HUES6 (cell line): Measurements from ENCODE around the gene TRPV4.

Source experiments
- H3K27ac ChIP-seq: 2 replicates; pipeline ENCODE4 v1.7.0; 2013; ENCODE audit warnings: low read depth, mild to moderate bottlenecking, low read length, inconsistent platforms
- H3K27me3 ChIP-seq: 2 replicates; pipeline ENCODE4 v1.6.1; 2013; ENCODE audit warnings: low read length; ENCODE audit not compliant: control insufficient read depth, insufficient read depth
- H3K36me3 ChIP-seq: 2 replicates; pipeline ENCODE4 v1.6.1; 2013; ENCODE audit warnings: low read length; ENCODE audit not compliant: control insufficient read depth, insufficient read depth
- H3K4me1 ChIP-seq: 2 replicates; pipeline ENCODE4 v1.6.1; 2013; ENCODE audit warnings: low read length; ENCODE audit not compliant: control insufficient read depth, insufficient read depth
- H3K4me3 ChIP-seq: 2 replicates; pipeline ENCODE4 v1.5.1; 2013; ENCODE audit warnings: low read depth, low read length
- H3K9ac ChIP-seq: one replicate; pipeline ENCODE4 v1.6.1; 2013; ENCODE audit warnings: mild to moderate bottlenecking, low read length
- H3K9me3 ChIP-seq: 2 replicates; pipeline ENCODE4 v1.6.1; 2013; ENCODE audit warnings: low read depth, low read length; ENCODE audit not compliant: control insufficient read depth, insufficient read depth

The TRPV4 gene

GRCh38 chr12:109827080-109827479 is 6.1 kb downstream of the TRPV4 start:
- H3K4me1 ChIP-seq: peaks cover 19% of the 10 kb centered on the region

GRCh38 chr12:109824731-109825130 is 8.5 kb downstream of the TRPV4 start:
- no peak overlapping the region for H3K4me3 ChIP-seq
- no peaks in the 10 kb centered on the region for H3K36me3 ChIP-seq
- no peak overlapping the region for H3K9ac ChIP-seq
- no peaks in the 10 kb centered on the region for H3K9me3 ChIP-seq
- no peak overlapping the region for H3K27ac ChIP-seq
- peaks cover 12% of the 10 kb centered on the region for H3K4me1 ChIP-seq
- H3K27me3 ChIP-seq: no peaks in the 10 kb centered on the region

More at GRCh38 chr12:109827080-109827479, 6.1 kb downstream of the TRPV4 start:
- Histone ChIP-seq H3K4me3 (no peak overlapping the region), H3K36me3 (no peaks in the 10 kb centered on the region), H3K9ac (no peak overlapping the region), H3K9me3 (no peaks in the 10 kb centered on the region), H3K27me3 (no peaks in the 10 kb centered on the region), H3K27ac (no peak overlapping the region)

GRCh38 chr12:109822951-109823411 is 10.2 kb downstream of the TRPV4 start:
- H3K27me3 ChIP-seq: no peaks in the 10 kb centered on the region
- H3K9me3 ChIP-seq: no peaks in the 10 kb centered on the region
- H3K27ac ChIP-seq: no peak overlapping the region
- H3K4me1 ChIP-seq: peaks cover 12% of the 10 kb centered on the region
- H3K4me3 ChIP-seq: no peak overlapping the region
- no peak overlapping the region for H3K9ac ChIP-seq
- H3K36me3 ChIP-seq: no peaks in the 10 kb centered on the region

- no peak overlapping the region for H3K27ac ChIP-seq
- no peaks in the 10 kb centered on the region for H3K27me3 ChIP-seq
- no peak overlapping the region for H3K9ac ChIP-seq
- H3K4me1 ChIP-seq: peaks cover 12% of the 10 kb centered on the region
- no peaks in the 10 kb centered on the region for H3K9me3 ChIP-seq
- H3K4me3 ChIP-seq: no peak overlapping the region
- no peaks in the 10 kb centered on the region for H3K36me3 ChIP-seq
Measured at GRCh38 chr12:109822416-109822815, 10.8 kb downstream of the TRPV4 start.

- peaks cover 12% of the 10 kb centered on the region for H3K4me1 ChIP-seq
- no peaks in the 10 kb centered on the region for H3K27me3 ChIP-seq
- H3K4me3 ChIP-seq: no peak overlapping the region
- H3K27ac ChIP-seq: no peak overlapping the region
- H3K9ac ChIP-seq: no peak overlapping the region
- H3K36me3 ChIP-seq: no peaks in the 10 kb centered on the region
- H3K9me3 ChIP-seq: no peaks in the 10 kb centered on the region
Measured at GRCh38 chr12:109821968-109822367, 11.2 kb downstream of the TRPV4 start.

- H3K27ac ChIP-seq: no peak overlapping the region; the same call in 1 of the 2 replicates
- H3K36me3 ChIP-seq: no peaks in the 10 kb centered on the region
- H3K4me1 ChIP-seq: peaks cover 12% of the 10 kb centered on the region
Measured at GRCh38 chr12:109820816-109821381, 12.3 kb downstream of the TRPV4 start.

GRCh38 chr12:109818905-109819500 is 14.2 kb downstream of the TRPV4 start:
- Histone ChIP-seq H3K27me3 (no peaks in the 10 kb centered on the region), H3K9ac (no peak overlapping the region), H3K36me3 (peaks cover 4% of the 10 kb centered on the region), H3K27ac (no peak overlapping the region), H3K4me3 (no peak overlapping the region), H3K4me1 (peaks cover 12% of the 10 kb centered on the region), H3K9me3 (no peaks in the 10 kb centered on the region)

More at GRCh38 chr12:109820816-109821381, 12.3 kb downstream of the TRPV4 start:
- no peaks in the 10 kb centered on the region for H3K27me3 ChIP-seq
- H3K4me3 ChIP-seq: no peak overlapping the region
- no peak overlapping the region for H3K9ac ChIP-seq
- H3K9me3 ChIP-seq: no peaks in the 10 kb centered on the region

- Histone ChIP-seq H3K4me1 (peaks cover 12% of the 10 kb centered on the region), H3K27ac (no peak overlapping the region), H3K9ac (no peak overlapping the region), H3K27me3 (no peaks in the 10 kb centered on the region), H3K9me3 (no peaks in the 10 kb centered on the region), H3K4me3 (no peak overlapping the region), H3K36me3 (peaks cover 10% of the 10 kb centered on the region)
Measured at GRCh38 chr12:109818253-109818652, 14.9 kb downstream of the TRPV4 start.

GRCh38 chr12:109817627-109818231 is 15.5 kb downstream of the TRPV4 start:
- peaks cover 7% of the 10 kb centered on the region for H3K4me1 ChIP-seq

GRCh38 chr12:109816870-109817269 is 16.3 kb downstream of the TRPV4 start:
- peaks cover 15% of the 10 kb centered on the region for H3K36me3 ChIP-seq
- H3K9ac ChIP-seq: no peak overlapping the region
- no peaks in the 10 kb centered on the region for H3K9me3 ChIP-seq
- H3K27me3 ChIP-seq: no peaks in the 10 kb centered on the region
- H3K4me1 ChIP-seq: no peaks in the 10 kb centered on the region
- no peak overlapping the region for H3K27ac ChIP-seq
- H3K4me3 ChIP-seq: no peak overlapping the region

More at GRCh38 chr12:109817627-109818231, 15.5 kb downstream of the TRPV4 start:
- no peaks in the 10 kb centered on the region for H3K27me3 ChIP-seq
- H3K4me3 ChIP-seq: no peak overlapping the region
- no peaks in the 10 kb centered on the region for H3K9me3 ChIP-seq
- H3K36me3 ChIP-seq: peaks cover 12% of the 10 kb centered on the region
- H3K27ac ChIP-seq: no peak overlapping the region
- no peak overlapping the region for H3K9ac ChIP-seq
